ENCODE results near the gene KCTD15. TPM values are rescaled to one million over a fixed set of nuclear protein-coding genes. Genes with fewer than 3 reads are reported as not detected.

KCTD15 gene
- total and polyA plus RNA-seq, 2 donors (not counting 1 experiment from before 2014, with no cell fraction given): 0.54 to 0.81 TPM

DNA sequence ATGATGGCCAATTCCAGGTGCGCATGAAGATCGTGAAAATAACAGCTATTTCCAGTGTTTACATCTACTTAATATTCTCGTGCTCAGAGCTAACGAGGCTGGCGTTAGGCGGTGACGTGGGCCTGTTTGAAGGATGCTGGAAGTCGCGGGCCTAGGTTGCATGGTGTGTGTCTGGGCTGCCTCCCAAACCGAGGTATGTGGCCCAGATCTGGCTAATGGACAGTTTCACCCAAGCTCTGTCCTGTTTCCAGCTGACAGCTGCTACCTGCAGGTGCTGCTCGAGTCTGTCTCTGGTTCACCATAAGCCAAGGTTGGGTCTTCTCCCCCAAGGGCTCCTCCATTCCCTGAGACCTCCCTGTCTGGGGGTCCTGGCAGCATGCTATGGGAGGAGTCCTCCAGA, 40.5 kb upstream of the KCTD15 start:
- DNase-seq (no peak), ATAC-seq (ENCODE audit: low read depth) (no peak)
- ChIA-PET CTCF (no interaction called here), POLR2A (no interaction called here)
- WGBS (ENCODE audit: insufficient coverage): 92% methylated on average over 11 of the region's 11 CpGs
- Histone ChIP-seq H3K27ac (ENCODE audit: low read length in 2 of 2) (no peak overlapping the region), H2AFZ (ENCODE audit: insufficient read depth, low read depth, low read length, poor library complexity, severe bottlenecking) (no peak overlapping the region), H3K9me3 (ENCODE audit: control extremely low read depth in 1 of 3, control insufficient read depth in 2 of 3, insufficient read depth in 1 of 3, low read length in 2 of 3) (no peaks in the 10 kb centered on the region), H4K20me1 (ENCODE audit: control insufficient read depth, insufficient read depth, low read length, poor library complexity, severe bottlenecking) (no peaks in the 10 kb centered on the region), H3K4me1 (ENCODE audit: control insufficient read depth in 2 of 2, insufficient read depth in 2 of 2, low read length in 2 of 2) (no peaks in the 10 kb centered on the region), H3K36me3 (replicated peaks in 1 of 2; ENCODE audit: control extremely low read depth in 1 of 2, control insufficient read depth in 1 of 2, extremely low read depth in 1 of 2, insufficient read depth in 2 of 2, low read length in 1 of 2) (no peaks in the 10 kb centered on the region), H3K4me3 (ENCODE audit: control extremely low read depth in 1 of 5, extremely low read depth in 1 of 5, insufficient read depth in 1 of 5, low read depth in 2 of 5, low read length in 4 of 5) (no peak overlapping the region), H3K4me2 (replicated peaks; ENCODE audit: low read depth, low read length, poor library complexity, severe bottlenecking) (no peak overlapping the region), H3K79me2 (ENCODE audit: control insufficient read depth, insufficient read depth, low read length) (no peaks in the 10 kb centered on the region), H3K9ac (ENCODE audit: low read length) (no peak overlapping the region), H3K27me3 (replicated peaks in 1 of 4; ENCODE audit: control extremely low read depth in 1 of 4, control insufficient read depth in 3 of 4, insufficient read depth in 4 of 4, low read length in 3 of 4) (no peaks in the 10 kb centered on the region)
- H3K27ac Mint-ChIP-seq: no peak overlapping the region
- H3K9me3 Mint-ChIP-seq (ENCODE audit: insufficient read depth): no peaks in the 10 kb centered on the region
- TF ChIP-seq, protein P1, sequence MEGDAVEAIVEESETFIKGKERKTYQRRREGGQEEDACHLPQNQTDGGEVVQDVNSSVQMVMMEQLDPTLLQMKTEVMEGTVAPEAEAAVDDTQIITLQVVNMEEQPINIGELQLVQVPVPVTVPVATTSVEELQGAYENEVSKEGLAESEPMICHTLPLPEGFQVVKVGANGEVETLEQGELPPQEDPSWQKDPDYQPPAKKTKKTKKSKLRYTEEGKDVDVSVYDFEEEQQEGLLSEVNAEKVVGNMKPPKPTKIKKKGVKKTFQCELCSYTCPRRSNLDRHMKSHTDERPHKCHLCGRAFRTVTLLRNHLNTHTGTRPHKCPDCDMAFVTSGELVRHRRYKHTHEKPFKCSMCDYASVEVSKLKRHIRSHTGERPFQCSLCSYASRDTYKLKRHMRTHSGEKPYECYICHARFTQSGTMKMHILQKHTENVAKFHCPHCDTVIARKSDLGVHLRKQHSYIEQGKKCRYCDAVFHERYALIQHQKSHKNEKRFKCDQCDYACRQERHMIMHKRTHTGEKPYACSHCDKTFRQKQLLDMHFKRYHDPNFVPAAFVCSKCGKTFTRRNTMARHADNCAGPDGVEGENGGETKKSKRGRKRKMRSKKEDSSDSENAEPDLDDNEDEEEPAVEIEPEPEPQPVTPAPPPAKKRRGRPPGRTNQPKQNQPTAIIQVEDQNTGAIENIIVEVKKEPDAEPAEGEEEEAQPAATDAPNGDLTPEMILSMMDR (IDR thresholded peaks at IDR 0.05): no peak
- no peak for TF ChIP-seq EZH2 (IDR thresholded peaks at IDR 0.05; ENCODE audit: borderline replicate concordance, insufficient read depth, low read depth, low read length, poor library complexity, severe bottlenecking)
- no peak overlapping the region for H3K4me3 Mint-ChIP-seq
- H3K27me3 Mint-ChIP-seq: peaks cover 4% of the 10 kb centered on the region
- H3K4me1 Mint-ChIP-seq: no peaks in the 10 kb centered on the region
- intact Hi-C loops (cut with micrococcal nuclease): no loop called here

DNA sequence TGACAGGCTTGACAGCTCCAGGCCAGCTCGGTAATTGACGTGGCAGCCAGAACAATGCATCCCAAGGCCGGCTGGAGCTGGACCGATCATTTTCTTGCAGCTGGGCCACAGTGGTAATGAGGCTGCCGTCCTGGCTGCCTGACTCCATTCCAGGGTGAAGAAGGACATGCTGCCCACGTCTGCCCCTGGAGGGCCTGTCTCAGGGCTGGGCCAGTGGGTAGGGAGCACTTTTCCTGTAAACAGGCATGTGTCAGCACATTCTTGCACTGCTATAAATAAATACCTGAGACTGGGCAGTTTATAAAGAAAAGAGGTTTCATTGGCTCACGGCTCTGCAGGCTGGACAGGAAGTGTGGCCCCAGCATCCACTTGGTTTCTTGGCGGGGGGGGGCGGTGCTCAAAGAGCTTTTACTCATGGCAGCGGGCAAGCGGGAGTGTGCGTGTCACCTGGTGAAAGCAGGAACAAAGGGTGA, 38.1 kb upstream of the KCTD15 start:
- Histone ChIP-seq H3K4me3 (ENCODE audit: control extremely low read depth in 1 of 5, extremely low read depth in 1 of 5, insufficient read depth in 1 of 5, low read depth in 2 of 5, low read length in 4 of 5) (no peak overlapping the region), H3K79me2 (ENCODE audit: control insufficient read depth, insufficient read depth, low read length) (no peaks in the 10 kb centered on the region), H3K9me3 (ENCODE audit: control extremely low read depth in 1 of 3, control insufficient read depth in 2 of 3, insufficient read depth in 1 of 3, low read length in 2 of 3) (no peaks in the 10 kb centered on the region), H3K4me2 (replicated peaks; ENCODE audit: low read depth, low read length, poor library complexity, severe bottlenecking) (no peak overlapping the region), H3K4me1 (ENCODE audit: control insufficient read depth in 2 of 2, insufficient read depth in 2 of 2, low read length in 2 of 2) (no peaks in the 10 kb centered on the region), H2AFZ (ENCODE audit: insufficient read depth, low read depth, low read length, poor library complexity, severe bottlenecking) (no peak overlapping the region), H3K27me3 (replicated peaks in 1 of 4; ENCODE audit: control extremely low read depth in 1 of 4, control insufficient read depth in 3 of 4, insufficient read depth in 4 of 4, low read length in 3 of 4) (no peaks in the 10 kb centered on the region), H3K9ac (ENCODE audit: low read length) (no peak overlapping the region), H4K20me1 (ENCODE audit: control insufficient read depth, insufficient read depth, low read length, poor library complexity, severe bottlenecking) (no peaks in the 10 kb centered on the region), H3K36me3 (replicated peaks in 1 of 2; ENCODE audit: control extremely low read depth in 1 of 2, control insufficient read depth in 1 of 2, extremely low read depth in 1 of 2, insufficient read depth in 2 of 2, low read length in 1 of 2) (no peaks in the 10 kb centered on the region), H3K27ac (ENCODE audit: low read length in 2 of 2) (no peak overlapping the region)
- no peaks in the 10 kb centered on the region for H3K9me3 Mint-ChIP-seq (ENCODE audit: insufficient read depth)
- no peak for DNase-seq
- H3K4me1 Mint-ChIP-seq: no peaks in the 10 kb centered on the region
- H3K27me3 Mint-ChIP-seq: peaks cover 4% of the 10 kb centered on the region
- CTCF ChIA-PET: no interaction called here
- no peak overlapping the region for H3K4me3 Mint-ChIP-seq
- ATAC-seq (ENCODE audit: low read depth): no peak
- H3K27ac Mint-ChIP-seq: no peak overlapping the region
- 52% methylated on average over 7 of the region's 12 CpGs for WGBS (ENCODE audit: insufficient coverage)
- POLR2A ChIA-PET: no interaction called here
- TF ChIP-seq, protein P1 (IDR thresholded peaks at IDR 0.05): no peak
- no peak for TF ChIP-seq EZH2 (IDR thresholded peaks at IDR 0.05; ENCODE audit: borderline replicate concordance, insufficient read depth, low read depth, low read length, poor library complexity, severe bottlenecking)
- intact Hi-C loops (cut with micrococcal nuclease): no loop called here
